Stimulated activated CD8-positive, alpha-beta memory T cell treated with anti-CD3 and anti-CD28 coated beads, Interleukin-12 subunit alpha, Interleukin-12 subunit beta, amount 100 ng/mL, for 1 hour (primary cell): Measurements from ENCODE around the gene ZBTB37.
"Not testable (repeated sequence)": the region's sequence is repeated elsewhere in the genome, so short reads cannot be mapped to it uniquely, and the experiment has no call there.

ENCODE experiments used
- DNase-seq: peaks from one replicate; pipeline ENCODE4 v3.0.0-alpha.2; 2020; ENCODE audit warnings: low read depth

ZBTB37 gene, protein sequence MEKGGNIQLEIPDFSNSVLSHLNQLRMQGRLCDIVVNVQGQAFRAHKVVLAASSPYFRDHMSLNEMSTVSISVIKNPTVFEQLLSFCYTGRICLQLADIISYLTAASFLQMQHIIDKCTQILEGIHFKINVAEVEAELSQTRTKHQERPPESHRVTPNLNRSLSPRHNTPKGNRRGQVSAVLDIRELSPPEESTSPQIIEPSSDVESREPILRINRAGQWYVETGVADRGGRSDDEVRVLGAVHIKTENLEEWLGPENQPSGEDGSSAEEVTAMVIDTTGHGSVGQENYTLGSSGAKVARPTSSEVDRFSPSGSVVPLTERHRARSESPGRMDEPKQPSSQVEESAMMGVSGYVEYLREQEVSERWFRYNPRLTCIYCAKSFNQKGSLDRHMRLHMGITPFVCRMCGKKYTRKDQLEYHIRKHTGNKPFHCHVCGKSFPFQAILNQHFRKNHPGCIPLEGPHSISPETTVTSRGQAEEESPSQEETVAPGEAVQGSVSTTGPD

GRCh38 chr1:173868266-173869020, at the start of gene ZBTB37:
ZBTB37 (plus strand) TSS chr1:173868380; CDS start chr1:173870226, 1,846 bp downstream.
- peak; percentile 85 for DNase-seq

DNA sequence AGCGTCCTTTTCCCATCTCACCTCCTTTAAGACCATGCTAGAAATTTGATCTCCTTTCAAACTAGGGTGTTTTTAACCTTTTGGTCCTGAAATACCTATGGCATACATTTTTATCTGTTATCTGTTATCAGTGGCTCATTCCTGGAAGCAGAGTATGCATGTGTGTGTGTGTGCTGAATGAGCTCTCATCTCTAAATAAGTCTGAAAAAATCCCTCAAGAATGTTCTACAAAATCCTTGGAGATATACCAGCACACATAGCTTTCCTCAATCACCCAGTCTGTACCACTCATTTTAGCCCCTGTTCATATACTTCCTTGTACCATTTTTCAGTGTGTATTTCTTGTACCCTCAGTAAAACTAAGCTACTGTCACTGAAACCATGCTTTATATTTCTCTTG, 49.7 kb upstream of the ZBTB37 start:
- no peak for DNase-seq

DNA sequence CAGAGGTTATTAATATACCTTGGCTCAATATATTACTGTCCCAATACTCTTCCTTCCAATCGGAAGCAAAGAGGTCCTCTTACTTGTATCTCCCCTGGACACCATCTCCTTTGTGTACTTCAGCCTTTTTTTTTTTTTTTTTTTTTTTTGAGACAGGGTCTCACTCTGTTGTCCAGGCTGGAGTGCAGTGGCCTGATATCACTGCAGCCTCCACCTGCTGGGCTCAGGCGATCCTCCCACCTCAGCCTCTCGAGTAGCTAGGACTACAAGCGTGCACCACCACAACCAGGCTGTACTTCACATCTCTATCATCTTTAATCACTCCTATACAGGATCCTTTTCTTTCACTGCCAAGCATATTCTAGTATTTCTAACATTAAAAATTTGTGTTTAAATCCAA, 46.5 kb upstream of the ZBTB37 start:
- DNase-seq, result no peak

- DNase-seq, result no peak
Observed at GRCh38 chr1:173823781-173824314, 44.3 kb upstream of the ZBTB37 start.

DNA sequence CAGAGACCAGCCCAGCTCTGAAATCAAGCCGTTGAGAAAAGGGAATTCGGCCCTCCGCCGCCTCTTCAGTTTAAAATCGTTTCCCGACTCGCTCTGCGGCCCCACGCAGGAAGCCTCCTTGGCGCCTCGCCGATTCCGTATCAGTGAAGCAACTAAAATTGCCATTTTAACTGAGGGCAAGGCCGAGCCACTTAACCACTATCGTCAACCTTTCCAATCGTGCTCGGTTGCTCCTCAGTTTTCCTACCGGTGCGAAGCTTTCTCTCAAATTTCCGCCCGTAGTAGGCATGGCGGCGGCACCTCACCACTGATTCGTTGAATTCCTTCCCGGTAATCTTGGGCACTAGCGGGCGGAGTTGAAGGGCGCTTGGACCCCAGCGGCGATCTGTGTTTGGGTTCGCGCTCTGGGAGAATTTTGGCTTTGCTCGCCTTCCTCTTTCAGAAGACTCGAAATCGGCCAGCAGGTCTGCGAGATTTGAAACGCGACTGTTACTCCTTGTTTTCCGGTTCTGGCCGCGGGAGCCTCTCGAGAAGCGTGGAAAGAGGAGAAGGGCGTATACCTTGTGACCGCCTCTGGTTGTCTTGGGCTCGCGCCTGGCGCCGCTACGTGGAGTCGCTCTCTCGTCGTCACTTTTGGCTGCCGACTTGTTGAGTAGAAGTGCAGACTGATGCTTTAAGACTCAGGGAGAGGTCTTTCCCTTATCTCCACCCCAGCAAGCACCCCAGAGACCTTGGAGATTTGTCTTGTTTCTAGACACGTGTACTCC, 43.7 kb upstream of the ZBTB37 start, which contains the start of the genes CENPL and DARS2:
Gene CENPL, minus strand, starts transcription at position 569 of the 767 bp plus-strand sequence. CDS start 13,584 bp downstream, outside the sequence.
Gene DARS2, plus strand, starts transcription at position 359 of the 767 bp plus-strand sequence. CDS start 557 bp downstream, outside the sequence.
- peak; percentile 84 for DNase-seq

DNA sequence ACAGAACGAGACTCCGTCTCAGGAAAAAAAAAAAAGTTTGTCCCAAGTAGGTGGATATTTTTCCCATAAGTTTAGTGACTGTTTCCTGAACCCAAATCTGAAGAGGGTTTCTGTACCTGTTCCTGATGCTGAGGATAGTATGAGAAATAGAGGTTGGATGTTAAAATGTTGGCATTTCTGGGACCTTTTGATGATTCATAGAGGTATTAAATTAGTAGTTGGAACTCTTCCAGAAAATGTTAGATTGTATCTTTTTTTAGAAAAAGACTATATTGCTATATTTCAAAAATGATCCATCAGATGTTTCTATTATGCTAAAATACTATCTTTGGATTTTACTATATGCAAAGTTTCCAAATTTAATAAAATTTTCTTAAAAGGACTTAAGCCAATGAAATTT, 40.6 kb upstream of the ZBTB37 start:
- no peak for DNase-seq

DNA sequence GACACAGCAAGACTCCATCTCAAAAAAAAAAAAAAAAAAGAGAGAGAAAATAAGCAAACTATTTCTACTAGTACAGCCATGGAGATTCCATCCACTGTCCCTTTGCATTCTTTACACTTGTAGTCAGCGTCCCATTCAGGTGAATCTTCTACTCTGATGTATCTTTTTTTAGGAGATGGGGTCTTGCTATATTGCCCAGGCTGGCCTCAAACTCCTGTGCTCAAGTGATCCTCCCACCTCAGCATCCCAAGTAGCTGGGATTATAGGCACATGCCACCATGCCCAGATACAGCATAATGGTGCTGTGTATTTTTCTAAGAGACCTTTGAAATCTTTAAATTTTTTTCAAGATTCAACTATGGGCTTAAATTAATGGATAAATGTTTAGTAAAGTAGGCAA, 35.4 kb upstream of the ZBTB37 start:
- no peak for DNase-seq

DNA sequence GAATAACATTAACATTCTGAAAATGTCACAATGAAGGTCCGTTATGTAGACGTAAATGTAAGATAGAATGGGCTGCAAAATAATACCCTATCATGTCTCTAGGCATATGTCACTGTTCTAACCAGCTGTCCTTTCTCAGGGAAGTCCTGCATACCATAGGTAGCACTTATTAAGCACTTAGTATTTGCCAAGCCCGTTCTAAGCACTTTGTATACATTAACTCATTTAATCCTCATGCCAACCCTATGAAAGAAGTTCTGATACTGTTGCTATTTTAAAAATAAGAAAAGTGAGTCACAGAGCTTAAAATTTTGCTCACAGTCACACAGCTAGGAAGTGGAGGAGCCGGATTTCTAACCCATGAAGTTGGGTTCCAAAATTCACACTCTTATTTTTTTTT, 16.1 kb upstream of the ZBTB37 start:
- no peak for DNase-seq

DNA sequence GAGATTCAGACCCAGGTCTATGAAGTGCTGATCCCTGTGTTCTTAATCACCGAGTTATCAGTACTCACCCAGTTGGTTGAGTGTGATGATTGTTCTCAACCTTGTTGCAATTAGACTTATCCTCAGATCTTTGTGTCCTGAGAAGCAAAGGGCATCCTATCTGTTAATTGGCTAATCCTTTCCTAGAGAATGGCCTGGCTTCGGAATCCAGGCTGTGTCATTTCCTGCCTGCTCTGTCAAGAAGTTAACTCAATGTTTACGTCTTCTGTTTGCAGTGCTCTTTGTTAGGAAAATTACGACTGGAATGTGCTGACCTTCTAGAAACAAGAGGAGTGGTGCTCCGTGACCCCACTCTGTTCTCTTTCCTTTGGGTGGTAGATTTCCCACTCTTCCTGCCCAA, 15.1 kb upstream of the ZBTB37 start:
- DNase-seq, result no peak

GRCh38 chr1:173856014-173856413, 12.2 kb upstream of the ZBTB37 start:
- DNase-seq, result no peak

GRCh38 chr1:173856903-173857302, 11.3 kb upstream of the ZBTB37 start:
- no peak for DNase-seq

DNA sequence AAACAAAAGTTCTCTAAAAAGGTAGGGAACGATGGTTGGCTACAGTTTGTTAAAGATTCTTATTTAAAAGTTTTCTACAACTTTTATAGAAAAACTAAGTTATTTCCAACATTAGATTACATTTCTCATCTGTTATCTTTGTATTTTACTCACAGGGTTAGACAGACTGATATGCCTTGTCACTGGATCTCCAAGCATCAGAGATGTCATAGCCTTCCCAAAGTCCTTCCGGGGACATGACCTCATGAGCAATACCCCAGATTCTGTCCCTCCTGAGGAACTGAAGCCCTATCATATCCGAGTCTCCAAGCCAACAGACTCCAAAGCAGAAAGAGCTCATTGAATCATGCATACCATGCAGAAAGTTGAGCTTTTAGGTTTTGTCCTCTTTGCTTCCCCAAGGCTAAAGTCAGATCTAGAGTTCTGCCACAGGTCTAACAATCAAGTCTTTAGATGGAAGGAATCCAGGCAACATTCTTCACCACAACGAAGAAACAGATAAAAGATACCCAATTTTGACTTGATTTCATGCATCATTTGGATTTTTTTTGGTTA, 10.7 kb upstream of the ZBTB37 start:
- no peak for DNase-seq

GRCh38 chr1:173859547-173859946, 8.6 kb upstream of the ZBTB37 start:
- not testable (repeated sequence) for DNase-seq

DNA sequence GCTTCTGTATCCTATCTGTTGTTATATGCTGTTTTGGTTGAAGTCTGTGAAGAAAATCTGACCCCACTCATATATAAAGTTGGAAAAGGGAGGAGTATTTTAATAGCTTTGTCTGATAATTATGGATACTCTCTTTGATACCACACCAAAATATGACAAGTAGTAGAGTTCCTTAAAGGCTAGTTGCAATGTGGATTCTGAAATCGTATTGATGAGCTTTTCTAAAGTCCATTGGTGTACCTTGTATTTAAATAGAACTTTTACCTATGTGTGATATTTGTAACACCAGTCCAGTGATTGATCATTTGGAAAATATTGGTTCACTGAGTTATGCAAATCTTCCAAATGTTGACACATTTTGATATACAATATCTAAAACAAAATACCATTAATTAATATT, 8.1 kb upstream of the ZBTB37 start:
- no peak for DNase-seq

GRCh38 chr1:173861731-173862145, 6.4 kb upstream of the ZBTB37 start:
- no peak for DNase-seq

DNA sequence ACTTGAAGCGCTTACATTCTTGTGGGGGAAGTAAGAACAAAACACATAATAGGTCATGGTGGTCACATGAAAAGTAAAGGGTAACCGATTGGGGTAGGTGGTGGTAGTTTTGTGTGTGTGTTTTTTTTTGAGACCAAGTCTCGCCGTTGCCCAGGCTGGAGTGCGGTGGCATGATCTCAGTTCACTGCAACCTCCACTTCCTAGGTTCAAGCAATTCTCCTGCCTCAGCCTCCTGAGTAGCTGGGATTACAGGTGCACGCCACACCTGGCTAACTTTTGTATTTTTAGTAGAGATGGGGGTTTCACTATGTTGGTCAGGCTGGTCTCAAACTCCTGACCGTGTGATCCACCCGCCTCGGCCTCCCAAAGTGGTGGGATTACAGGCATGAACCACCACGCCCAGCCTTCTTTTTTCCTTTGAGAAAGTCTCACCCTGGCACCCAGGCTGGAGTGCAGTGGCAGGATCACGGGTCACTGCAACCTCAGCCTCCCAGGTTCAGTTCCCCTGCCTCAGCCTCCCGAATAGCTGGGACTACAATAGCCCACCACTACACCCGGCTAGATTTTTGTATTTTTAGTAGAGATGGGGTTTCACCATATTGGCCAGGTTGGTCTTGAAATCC, 5.9 kb upstream of the ZBTB37 start:
- DNase-seq, result not testable (repeated sequence)

GRCh38 chr1:173862769-173863223, 5.4 kb upstream of the ZBTB37 start:
- no peak for DNase-seq

GRCh38 chr1:173863224-173864161, 4.7 kb upstream of the ZBTB37 start:
- DNase-seq, result no peak

DNA sequence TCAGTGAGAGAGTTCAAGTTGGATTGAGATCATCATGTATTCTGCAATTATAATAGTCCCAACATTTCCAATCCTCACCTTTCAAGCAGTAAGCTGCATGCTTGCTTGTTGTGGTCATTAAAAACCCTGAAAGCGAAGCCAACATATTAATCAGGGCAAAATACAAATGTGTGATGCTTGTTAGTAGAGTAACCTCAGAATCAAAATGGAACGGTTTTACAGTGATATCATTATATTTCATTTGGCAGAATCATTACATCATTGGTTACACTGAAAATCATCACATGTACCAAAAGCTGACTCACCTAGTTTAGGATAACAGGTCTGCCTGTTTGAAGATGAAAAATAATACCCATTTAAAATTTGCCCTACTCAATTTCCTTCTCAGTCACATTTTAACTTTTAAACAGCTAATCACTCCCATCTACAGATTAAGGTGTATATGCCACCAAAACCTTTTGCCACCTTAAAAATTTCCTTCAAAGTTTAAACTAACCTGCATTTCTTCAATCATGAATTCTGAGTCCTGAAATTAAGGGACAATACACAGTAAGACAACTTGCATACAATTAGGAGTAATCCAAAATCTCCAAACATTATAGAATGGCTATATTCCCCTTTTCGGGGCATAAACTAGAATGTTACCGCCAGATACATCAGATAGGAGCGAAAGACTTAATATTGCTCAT, 3.9 kb upstream of the ZBTB37 start:
- no peak for DNase-seq
